Kidney tubule cell (primary cell): ENCODE data around the gene RGS1.

ENCODE experiments used
- DNase-seq: peaks from one replicate; pipeline ENCODE4 v3.0.0-alpha.2; 2018; ENCODE audit warnings: low spot score

The RGS1 gene

DNA sequence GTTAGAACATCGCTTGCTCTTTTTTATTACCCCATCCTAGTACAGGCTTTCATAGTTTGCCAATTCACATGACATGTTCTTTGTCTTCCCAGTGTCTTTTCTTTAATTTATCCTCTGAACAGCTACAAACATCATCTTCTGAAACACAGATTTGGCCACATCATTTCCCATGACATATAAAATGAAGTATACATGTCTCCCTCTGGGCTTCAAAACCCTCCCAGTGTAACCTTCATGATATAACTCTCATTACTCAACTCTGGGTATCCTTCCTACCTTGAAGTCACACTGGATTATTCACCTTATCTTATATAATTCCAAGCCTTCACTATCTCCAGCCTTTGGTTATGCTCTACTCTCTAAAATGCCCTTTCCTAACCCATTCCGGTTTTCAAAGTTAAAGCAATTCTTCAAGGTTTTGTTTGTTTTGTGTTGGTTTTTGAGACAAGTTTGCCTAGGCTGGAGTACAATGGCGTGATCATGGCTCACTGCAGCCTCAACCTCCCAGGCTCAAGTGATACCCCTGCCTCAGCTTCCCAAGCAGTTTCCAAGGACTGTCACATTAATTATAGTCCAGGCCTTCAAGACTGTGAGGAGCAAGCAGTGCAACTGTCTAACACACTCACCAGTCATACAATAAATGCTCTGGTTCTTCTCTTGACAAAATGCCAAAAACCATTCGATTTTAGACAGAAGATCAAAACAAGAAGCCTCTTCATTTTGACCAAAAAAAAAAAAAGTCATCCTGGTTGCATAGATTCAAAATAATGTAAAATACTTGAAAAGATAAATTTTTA, 5.8 kb downstream of the RGS1 start:
- DNase-seq: no peak

DNA sequence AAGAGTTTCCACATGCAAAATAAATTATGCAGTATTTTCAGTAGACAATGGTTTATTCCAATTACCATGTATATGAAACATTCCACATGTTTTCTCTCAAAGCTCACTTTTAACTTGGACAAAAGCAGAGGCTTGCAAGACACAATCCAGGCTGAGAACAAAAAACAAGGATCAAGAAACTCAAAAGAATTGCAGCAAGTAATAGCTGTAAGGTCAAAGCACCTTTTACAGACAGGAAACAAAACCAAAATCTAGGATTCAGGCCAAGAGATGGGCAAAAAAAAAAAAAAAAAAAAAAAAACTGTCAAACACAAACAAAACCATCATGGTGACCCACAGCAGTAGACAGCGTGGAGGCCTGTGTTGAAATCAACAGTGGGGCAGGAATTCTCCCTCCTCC, 9.3 kb downstream of the RGS1 start:
- no peak for DNase-seq

DNA sequence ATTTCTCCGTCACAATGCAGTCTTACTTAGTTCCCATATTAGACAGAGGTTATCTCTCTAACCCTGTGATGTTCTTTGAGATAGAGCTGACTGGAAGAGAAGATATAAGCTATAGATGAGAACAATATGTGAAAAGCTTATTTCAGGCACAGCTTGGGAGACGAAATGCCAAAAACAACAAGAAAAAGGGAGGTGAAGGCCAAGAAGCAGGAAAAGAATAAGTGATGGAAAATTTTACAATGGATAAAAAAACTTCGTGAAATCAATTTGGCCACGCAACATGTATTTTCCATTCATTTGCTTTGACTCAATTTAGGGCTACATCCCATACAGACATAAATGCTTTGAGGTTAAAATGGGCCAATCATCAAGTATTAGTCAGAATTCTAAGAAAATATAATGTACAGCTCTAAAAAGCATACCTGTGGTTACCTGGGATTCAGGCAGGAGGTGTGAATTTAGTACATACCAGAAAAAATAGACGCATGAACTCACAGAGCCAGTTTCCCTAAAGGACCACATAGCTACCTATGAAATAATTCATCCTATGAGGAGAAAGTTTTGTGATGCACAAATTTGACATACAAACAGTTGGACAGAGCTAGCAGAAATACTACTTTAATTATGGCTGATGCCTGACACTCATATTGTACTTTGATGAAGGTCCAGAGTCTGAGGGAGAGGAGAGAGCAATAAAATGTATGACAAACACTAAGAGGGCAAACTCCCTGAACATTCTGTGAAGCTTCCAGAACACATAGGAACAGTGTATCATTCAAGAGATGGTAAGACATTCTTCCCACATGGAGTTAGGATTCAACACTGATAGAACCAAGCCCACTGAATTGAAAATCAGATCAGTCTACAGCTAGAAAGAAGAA, 12.1 kb downstream of the RGS1 start:
- no peak for DNase-seq

DNA sequence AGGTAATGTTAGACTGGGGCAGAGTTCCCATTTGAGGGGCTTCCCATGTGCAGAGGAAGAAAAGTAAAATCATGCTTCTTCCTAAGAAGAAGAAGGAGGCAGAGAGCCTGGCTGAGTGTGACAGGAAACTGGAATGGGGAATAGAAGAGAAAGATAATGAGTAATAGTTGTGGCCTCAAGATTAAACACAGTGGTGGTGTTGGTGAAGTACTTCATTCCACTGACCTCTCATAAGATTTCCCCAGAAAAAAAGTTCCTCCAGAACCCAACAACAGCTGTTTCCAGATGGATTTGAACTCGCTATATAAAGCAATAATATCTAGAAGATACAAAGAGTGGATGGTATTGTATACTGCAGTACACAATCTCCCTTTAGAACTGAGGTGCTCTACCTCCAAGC, 13.0 kb downstream of the RGS1 start:
- no peak for DNase-seq

DNA sequence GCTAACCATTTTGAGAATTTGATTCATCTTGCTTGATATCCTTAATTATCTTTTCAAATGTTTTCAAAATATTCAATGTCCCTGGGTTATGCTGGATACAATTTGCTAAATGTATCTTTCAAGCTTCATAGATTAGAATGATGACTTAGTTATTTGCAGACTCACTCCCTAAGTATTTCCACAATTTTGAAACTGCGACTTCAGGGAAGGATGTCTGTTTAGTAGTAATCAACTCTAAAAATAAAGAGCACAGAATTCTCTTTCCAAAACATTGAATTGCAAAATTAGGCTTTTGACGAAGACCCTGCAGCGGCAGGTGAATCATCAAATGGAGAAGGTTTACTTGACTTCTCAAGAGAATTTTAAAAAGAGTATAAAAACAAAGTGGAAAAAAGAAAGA, 14.2 kb downstream of the RGS1 start:
- no peak for DNase-seq

DNA sequence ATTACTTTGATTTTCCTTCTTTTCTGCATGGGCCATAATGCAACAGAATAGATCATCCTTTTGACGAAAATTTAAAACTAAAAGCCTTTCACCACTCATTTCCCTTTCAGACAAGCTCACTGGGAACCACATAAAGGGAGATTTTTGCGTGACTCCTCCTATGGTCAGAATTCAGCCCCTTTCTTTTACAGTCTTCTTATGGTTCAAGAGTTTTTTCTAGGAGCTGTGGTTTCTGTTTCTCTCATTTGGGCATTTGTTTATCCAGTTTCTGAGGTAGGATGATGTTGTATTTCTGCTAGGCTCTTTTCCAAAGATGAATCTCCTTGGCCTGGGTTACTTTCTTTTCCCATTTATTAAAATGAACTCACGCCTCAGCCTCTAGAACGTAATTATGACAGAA, 16.9 kb downstream of the RGS1 start:
- no peak for DNase-seq

GRCh38 chr1:192592981-192593708, 17.6 kb downstream of the RGS1 start:
- DNase-seq: no peak

DNA sequence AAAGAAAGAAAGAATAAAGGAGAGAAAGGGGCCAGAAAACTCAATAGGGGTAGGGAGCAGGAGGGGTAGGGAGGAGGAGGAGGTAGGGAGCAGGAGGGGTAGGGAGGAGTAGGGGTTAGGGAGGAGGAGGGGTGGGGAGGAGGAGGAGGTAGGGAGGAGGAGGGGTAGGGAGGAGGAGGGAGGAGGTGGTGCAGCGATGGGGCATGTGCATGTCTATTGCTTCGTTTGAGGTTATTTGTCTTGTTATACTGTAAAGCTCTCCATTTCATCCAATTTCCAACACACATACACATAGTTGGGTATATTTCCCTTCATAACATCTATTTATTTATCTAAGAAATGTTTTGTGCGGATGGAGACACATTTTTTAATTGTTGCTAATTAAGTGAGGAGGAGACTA, 19.7 kb downstream of the RGS1 start:
- DNase-seq: no peak

GRCh38 chr1:192598589-192598988, 23.0 kb downstream of the RGS1 start:
- DNase-seq: no peak

DNA sequence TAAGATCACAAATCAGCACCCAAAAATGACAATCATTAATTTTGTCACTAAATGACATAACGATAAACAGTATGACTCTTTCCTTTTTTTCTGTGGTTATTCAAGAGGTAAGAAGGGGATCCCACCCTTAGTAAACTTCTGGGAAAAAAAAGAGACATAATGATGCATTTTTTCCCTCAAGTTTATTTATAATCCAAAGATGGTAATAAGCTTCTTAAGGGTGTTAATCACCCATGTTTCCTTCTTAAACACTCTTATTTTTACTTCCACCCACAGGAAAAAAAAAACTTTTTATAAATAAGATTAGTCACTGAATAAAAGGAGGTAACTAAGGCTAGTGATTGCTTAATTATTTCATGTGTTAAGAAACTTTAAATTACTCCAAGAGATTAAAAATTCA, 24.7 kb downstream of the RGS1 start:
- no peak for DNase-seq

DNA sequence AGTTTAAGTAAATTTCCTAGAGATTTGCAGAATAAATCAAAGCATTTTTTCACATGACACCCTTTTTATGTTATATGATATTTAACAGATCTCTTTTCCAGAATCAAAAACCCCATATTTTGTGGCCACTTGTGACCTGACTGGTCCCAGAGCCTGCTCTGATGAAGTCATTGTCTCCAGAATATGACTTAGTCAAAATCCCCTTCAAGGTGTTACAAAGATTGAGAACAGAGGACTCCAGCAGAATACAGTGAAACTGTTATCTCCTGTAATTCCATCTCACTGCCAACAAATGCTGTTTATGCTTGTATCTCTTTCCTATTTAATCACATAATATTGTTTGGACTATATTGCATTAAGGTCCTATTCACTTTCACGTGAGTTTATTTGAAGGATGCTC, 25.6 kb downstream of the RGS1 start:
- no peak for DNase-seq

- DNase-seq: no peak
Measured at GRCh38 chr1:192601567-192601966, 26.0 kb downstream of the RGS1 start.

DNA sequence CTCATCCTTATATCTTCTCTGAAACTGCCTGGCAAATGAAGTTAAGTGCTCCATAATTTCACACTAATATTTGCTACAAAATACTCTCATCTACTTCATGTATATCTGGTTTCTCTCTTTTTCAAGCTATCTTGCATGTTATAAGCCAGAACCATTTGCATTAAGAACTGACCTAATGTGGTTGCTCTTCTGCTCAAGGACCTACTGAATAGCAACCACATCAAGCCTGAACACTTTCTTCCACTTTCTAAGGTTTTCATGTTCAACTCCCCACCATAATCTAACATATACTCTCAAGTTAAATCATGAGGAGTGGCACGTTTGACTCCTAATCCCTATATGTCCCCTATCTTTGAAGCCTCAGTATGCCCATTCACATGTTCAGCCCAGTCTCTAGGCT, 27.2 kb downstream of the RGS1 start:
- no peak for DNase-seq

DNA sequence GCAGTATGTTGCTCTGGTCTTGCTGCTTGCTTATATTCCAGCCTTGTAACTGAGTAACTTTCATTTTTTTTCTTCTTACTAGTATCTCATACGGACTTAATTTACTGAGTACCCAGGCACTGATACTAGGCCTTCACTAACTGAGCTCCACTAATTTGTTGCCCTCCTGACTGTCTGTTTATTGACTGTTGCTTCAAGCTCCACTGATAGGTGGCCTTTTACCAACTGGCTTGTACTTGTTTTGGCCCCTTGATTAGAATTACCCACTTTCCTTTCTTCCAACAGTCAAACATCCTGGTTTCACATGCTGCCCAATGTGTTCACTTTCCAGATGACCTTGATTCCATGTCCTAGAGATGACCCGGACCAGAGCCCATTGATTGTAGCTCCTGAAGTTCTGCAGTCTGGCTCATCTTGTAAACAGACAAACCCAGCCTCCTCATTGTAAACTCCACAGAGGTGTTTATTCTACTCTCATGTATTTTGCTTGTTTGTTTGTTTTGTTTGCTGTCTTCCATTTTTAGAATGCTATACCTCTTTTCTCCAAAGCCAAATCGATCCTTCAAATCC, 27.7 kb downstream of the RGS1 start:
- DNase-seq: no peak

- DNase-seq: no peak
Measured at GRCh38 chr1:192604979-192605620, 29.5 kb downstream of the RGS1 start.

DNA sequence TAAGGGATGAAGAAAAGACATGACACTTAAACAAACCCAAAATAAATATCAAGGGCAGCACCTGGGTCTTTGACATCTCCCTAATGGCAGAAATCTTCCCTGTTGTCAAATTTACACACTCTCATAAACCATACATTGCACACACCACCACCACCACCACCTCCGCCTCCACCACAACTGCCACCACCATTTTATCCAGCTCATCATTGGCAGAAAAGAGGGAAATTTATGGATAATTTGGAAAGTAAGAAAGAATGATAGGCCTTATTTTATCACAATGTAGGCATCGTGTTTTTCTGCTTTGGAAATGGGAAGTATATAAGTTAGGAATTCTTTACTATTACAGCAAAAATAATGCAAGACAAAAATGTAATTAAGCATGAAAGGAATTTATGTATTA, 33.1 kb downstream of the RGS1 start:
- no peak for DNase-seq

GRCh38 chr1:192609110-192610079, 33.8 kb downstream of the RGS1 start:
- no peak for DNase-seq

DNA sequence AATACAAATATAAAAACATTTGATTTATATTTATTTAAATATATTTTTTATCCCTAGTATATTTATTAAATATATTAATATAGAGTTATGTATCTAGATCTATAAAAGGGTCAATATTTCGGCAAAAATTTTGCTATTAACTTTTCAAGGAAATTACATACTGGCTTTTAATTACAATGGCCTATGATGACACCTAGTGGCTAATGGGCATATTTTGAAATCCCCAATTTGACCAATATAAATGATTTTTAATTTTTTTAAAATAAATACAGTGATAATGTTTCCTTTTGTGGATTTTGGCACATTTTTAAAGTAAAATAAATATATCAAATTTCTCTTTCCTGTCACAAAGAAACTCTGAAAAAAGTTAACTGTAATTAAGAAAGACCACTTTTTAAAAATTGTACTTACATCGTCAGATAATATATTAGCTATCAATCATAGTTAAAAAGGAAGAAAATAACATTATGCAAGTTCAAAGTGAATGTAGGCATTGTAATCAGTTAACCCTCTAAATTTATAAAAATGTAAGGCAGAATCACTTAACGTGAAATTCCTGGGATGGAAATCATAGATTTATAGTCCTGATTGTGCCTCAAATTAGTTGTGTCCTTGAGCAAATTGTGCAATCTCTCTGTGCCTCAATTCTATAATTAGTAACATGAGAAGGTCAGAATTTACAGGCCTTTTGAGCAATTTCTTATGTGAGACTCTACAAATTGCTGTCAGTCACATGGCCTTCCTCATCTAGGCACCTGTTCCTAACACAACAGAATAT, 34.7 kb downstream of the RGS1 start:
- DNase-seq: peak; percentile 25

GRCh38 chr1:192615055-192615454, 39.5 kb downstream of the RGS1 start:
- DNase-seq: no peak
